HG03439 (cell line): ENCODE results near the gene RASGRP4.
A peak's percentile ranks its signal among the peaks of the same experiment; 100 is the strongest.

Experiments used
- ATAC-seq: cut with Tn5 transposase; IDR thresholded peaks from one replicate; pipeline ENCODE4 v1.9.1; 2021; ENCODE audit warnings: mild to moderate bottlenecking, moderate library complexity; ENCODE audit not compliant: unreplicated experiment

Gene RASGRP4

DNA sequence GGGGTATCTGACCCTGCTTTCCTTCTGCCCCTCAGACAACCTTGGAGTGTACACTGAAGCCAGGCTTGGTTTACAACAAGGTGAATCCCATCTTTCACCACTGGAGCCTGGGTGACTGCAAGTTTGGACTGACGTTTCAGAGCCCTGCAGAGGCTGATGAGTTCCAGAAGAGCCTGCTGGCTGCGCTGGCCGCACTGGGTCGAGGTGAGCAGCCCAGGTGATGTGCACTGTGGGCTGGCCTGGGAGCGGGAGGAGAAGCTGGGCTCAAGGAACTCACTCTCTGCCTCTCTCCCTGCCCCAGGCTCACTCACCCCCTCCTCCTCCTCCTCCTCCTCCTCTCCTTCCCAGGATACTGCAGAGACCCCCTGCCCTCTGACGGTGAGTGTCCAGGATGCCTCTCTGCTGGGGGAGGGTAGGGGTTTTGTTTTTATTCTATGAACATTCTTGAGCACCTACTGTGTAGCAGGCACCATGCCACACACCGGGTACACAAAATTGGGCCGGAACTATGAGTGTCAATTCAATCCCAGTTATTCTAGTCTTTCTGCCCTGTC lies 34.0 kb downstream of the RASGRP4 start:
- ATAC-seq = no peak

DNA sequence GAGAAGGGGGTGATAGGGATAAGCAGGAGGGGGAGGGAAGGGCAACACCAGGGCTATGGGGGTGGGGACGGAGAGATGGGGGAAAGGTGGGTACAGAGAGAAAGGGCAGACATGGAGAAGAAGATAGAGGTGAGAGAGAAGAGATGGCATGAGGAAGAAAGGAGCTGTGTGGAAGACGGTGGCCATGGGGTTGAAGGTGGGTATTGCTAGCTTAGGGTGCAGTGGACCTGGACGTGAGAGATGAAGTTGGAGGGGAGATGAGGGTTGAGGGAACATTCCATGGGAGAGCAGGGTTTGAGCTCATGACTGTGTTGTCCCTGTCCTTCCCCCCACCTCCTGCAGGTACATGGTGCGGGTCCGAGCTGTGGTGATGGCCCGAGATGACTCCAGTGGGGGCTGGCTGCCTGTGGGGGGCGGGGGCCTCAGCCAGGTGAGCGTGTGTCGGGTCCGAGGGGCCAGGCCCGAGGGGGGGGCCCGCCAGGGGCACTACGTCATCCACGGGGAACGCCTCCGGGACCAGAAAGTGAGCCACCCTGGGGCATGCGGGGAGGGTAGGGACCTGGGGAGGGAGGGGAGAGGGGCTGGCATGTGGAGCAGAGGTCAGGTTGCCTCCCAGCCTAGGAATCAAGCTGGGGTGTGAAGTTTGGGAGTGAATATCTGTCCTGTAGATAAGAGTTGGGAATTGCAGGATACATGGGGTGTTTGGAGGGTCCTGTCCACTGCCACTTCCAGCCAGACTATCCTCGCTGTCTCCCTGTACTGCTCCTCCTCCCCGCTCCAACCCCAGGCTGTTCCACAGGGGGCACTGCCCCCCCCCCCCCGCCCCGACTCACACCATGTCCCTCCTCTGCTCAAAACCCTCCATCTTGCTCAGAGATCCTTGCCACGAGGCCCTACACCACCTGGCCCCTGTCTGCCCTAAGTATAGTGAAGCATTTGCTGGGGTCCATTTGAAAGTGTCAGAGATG lies 35.8 kb downstream of the RASGRP4 start:
- ATAC-seq = no peak

DNA sequence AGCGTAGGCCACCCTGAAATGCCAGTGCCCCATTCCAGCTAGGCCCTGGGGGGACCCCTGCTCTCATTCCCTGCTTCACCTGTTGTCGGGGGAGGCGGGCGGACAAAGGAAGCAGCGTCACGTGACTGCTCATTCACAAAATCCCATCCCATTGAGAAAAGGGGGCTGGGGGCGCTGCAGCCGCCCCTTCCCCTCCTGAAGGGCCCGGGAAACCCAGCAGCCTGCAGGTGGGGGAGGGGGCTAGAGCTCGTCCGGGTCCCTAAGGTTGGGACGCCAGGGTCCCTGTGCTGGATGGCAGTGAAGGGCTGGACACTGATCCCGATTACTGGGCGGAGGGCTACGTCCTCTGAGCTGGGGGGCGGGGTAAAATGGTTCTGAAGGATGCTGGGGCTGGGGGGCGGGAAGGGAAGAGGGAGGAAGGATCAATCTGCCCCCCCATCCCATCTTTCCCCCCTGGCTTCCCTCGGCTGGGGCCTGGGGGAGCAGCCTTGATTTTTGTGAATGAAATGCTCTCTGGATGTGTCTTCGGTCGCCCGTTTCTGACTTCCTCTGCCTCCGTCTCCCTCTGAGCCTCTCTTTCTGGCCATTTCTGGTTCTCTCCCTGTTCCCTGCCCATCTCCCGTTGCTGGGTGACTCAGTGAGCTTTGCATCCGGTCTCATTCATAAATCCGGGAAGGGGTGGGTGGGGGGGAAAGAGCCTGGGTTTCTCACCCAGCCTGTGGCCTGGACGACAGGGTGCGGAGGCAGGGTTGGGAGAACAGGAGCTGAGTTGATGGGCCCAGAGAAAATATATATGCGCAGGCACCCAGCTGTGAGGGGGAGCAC lies 36.7 kb downstream of the RASGRP4 start:
- no peak for ATAC-seq

DNA sequence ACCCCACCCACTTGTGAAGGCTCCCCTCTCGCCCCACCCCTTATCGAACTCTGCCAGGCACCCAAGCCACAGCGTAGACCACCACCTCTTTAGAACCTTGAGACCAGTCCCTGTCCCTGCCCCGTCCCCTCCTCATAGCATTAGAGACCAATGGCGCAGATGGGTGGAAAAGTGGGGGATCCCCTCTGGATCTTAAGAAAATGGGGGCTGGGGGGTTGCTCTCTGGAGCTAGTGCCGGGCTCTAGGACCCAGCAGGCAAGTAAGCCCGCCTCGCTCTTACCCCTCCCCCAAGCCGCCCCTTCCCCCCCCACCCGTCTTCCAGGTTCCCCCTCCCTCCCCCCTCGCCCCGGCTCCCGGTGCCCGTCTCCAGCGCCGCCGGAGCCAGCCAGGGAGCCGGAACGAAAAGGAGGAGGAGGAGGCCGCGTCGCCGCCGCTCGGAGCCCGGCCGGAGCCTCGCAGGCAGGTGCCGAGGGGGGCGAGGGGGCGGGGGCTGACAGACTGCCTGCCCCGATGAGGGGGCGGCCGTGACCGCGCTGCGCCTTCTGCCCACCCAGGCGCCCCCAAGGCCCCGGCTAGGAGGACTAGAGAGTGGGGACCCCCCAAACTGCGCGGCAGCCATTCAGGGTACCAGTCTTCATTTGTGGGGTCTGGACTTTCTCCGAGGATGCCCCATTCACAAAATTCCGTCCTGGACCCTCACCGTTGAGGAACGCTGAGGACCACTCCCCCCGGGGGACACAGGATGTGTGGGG lies 37.5 kb downstream of the RASGRP4 start, which contains the start of gene SPRED3:
Gene SPRED3 (plus strand): TSS at position 349 of the 752 bp plus-strand sequence. CDS start 1,606 bp downstream, outside the sequence.
- no peak for ATAC-seq

DNA sequence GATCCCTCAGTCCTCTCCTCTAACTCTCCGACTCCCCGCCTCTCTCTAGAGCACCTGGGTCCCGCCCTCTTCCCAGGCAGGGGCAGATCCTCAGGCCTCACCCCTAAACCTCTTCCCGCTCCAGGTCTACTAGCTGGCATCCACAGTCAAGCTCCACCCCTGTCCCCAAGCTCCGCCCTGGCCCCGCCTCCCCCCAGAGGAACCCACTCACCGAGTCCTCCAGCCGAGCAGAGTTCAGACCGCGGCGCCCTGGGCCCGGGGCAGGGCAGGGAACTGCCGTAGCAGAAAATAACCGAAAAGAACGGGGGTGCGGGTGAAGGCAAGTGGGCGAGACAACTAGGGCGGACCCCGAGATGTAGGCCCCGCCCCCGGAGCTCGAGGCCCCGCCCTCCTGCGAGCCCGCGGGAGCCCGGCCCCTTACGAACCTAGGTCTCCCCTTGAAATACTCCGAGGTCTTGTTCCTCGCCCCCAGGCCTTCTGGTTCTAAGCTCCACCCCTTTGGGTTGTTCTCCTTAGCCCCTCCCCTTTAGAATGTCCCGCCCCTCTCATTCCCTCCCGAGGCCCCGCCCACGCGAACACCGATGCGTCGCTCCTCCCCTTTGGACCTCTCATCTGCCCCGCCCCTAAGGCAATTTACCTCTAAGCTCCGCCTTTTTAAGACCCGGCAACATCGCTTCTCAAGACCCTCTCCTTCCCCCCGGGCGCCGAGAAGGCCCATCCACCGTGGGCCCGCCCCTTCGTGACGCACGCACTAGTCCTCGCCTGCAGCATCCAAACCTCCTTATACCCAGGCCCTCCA lies 38.3 kb downstream of the RASGRP4 start, which contains the start of gene GGN:
Gene GGN (minus strand): TSS at position 485 of the 799 bp plus-strand sequence. CDS start 773 bp downstream, outside the sequence.
- peak; percentile 45 for ATAC-seq

DNA sequence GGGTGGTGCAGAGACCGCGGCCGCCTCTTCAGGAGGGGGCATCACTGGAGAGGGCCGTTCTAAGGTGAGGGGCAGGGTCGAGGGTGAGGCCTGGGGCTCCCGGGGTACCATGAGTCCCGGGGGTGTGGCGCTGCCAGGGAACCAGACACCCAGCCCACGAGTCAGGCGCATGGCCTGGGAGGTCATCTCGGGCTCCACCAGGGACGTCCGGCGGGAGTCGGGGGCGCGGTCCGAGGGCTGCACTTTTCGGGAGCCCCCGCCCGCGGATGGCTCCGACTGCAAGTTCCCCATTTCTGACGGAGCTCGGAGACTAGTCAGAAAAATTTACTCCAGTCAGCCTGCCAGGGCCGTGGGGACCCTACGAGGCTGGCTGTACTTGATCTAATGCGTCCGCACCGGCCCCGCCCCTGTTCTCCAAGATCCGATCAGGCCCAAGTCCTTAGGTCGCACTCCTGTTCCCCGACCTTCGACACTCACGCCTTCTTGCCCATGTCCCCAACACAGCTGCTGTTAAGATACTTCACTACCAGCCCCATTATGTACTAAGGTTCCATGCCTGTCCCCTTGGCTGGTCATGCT lies 39.0 kb downstream of the RASGRP4 start:
- no peak for ATAC-seq

DNA sequence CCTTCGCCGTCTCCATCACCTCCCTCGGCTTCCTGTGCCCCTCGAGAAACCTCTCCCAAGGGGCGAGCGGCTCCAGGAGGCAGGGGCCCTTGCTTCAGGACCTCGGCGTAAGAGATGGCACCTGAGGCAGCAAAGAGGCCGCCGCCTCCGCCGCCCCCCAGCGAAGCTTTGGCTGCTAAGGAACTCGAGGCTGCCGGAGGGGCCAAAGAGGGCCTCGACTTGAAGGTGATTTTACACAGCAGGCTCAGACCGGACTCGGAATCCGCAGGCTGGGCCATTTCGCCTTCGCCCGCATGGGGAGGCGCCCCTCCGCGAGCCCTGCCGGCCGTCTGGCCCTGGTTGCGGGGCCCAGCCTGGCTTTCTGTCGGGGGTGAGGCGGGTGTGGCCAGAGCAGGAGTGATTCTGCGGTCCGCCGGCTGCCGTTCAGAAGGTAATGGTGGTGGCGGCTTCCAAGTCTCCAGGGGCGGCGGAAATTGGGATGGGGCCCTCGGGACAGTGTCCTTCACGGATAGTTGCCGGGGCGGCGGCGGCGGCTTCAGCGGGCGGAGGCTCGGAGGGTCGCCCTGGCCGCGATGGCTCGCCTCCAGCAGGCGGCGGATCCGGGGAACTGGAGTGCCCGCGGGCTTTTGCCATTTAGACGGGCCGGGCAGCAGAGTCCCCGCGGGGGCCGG lies 39.6 kb downstream of the RASGRP4 start:
- ATAC-seq = no peak

DNA sequence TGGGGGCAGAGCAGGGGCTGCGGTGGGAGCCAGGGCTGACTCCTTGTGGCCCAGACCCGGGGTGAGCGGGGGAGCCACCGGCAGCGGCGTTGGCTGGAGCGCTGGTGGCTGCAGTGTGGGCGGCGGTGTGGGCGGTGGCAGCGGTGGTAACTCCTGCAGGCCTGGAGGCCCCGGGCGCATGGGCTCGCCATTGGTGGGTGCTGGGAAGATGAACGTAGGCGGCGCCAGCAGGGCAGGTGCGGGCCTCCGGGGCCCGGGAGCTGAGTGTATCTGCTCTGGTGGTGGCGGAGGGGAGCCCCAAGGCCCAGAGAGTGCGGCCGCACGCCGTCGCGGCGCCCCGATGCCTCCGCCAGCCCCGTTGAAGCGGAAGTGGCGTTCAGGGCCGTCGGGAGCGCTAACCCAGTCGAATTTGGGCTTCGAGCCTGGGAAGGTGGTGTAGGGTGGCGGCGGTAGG lies 40.2 kb downstream of the RASGRP4 start:
- no peak for ATAC-seq

DNA sequence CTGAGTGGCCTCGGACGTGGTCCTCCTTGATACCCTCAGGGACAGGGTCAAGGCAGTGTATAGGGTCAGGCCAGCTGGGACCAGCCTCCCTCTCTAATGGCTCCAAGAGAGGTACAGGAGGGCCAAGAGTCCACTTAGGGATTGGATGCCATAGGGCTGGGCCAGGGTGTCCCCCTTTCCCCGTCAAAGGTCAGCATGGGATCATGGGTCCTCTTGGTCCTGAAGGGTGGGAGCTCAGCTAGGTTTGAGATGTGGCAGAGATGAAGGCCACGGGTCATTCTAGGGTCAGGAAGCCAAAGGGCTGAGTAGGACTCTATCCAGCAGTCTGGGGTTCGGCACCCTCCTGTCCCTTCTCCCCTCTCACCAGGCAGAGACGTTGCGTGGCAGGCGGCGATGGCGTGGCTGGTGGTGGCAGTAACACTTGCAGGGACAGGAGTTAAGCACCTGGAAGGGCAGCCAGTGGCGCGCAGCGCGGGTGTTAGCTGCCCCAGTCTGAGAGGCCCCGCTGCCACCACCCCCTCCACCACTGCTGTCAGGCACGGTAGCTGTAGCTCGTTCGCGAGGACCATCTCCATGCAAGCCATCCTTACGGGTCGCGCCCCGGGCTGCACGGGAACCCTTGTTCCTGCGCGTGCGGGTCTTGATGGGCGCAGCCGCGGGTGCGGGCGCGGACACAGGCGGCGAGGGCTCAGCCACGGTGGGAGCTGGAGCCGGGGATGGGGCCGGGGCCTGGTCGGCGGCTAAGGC lies 40.8 kb downstream of the RASGRP4 start:
- no peak for ATAC-seq

DNA sequence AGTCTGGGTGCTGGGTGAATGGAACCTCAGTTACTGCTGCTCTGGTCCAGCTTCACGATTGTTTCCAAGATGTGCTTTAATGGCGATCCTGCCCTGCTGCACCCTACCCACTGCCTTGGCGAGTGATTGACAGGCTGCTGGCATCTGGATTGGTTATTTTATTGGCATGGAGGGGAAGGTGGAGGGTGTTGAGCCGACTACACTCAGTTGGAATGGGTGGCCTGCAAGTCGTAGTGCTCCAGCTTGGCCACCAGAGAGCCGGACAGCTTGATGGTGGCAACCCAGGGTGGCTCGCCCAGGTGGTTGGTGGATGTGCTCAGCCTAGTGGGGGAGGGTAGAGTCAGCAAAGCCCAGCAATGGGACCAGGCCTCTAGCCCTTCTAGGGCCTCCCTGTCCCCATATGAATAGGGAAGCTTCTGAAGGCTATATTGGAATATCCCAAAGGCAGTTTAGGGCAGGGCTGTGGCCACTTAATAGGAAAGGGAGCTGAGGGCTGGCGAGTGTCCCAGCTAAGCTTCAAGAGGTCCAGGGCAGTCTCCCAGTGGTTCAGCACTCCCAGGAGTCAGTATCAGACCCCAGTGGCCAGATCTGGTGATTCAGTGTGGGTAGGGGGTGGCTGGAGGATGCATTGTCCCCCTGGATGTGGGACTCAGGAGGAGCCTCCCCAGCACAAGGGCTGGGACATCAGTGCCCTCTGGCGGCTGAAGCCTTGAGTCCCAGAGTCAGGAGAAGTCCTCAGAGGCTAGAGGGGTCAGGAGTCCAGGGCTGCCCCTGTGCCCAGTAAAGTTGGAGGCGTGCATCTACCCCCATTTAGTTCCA lies 41.6 kb downstream of the RASGRP4 start:
- no peak for ATAC-seq

DNA sequence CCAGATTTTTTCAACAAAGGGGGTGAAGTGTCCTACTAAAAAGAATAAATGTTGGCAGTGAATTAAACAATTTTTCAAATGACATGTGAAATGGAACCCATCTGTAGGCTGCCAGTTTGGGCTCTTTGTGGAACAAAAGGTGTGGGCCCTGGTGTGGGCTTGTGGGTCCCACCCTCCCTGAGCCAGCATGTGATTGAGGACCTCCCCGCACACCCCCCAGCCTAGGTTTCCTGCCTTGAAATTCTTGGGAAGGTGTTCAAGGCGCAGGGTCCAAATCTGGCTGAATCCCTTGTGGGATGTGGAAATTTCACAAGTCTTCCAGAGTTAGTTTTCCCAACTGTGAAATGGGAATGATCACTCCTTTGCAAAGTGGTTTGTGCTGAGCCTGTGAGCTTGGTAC lies 42.3 kb downstream of the RASGRP4 start:
- ATAC-seq = no peak

DNA sequence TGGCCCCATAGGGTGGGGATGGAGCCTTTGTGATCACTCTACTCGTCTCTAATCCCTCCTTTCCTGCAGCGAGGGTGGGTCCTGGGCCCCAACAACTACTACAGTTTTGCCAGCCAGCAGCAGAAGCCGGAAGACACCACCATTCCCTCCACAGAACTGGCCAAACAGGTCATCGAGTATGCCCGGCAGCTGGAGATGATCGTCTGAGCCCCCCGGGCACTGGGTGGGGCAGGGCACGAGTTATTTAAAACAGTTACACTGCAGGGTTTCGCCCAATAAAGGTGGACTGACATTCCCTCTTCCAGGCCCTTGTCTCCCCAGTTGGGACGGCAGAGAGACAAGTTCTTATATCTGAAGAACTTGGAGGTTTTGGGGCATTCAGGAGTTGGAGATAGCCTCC lies 42.8 kb downstream of the RASGRP4 start:
- no peak for ATAC-seq

DNA sequence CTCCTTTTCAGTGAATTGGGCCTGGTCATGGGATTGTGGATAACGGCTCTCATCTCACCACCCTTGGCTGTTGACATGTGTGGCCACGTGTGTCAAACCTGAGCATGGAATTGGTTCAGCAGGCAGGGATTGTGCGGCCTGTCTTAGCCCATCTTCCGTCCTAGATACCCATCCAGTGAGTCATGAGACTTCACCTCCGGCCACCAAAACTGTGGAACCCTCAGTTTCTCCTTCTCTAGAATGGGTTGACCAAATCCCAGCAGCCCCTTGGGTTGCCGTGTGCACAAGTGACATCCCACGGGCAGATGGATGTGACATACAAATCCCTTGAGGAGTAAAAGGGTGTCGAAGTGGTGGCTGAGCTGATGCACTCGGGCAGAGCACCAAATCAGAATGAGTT lies 44.9 kb downstream of the RASGRP4 start:
- no peak for ATAC-seq

DNA sequence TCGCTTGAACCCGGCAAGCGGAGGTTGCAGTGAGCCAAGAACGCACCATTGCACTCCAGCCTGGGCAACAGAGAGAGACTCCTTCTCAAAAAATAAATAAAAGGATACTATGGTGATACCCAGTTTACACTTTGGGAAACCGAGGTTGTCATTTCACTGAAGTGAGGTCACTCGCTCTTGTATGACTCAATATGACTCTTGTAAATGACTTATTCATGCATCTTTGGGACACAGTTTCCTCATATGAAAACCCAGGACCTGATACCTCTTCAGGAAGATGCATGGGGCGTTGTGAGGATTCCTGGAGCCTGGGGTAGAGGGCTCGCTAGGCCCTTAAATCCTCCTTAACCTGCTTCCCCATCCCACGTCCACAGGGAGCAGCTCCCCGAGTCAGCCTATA lies 47.2 kb downstream of the RASGRP4 start:
- ATAC-seq = no peak

DNA sequence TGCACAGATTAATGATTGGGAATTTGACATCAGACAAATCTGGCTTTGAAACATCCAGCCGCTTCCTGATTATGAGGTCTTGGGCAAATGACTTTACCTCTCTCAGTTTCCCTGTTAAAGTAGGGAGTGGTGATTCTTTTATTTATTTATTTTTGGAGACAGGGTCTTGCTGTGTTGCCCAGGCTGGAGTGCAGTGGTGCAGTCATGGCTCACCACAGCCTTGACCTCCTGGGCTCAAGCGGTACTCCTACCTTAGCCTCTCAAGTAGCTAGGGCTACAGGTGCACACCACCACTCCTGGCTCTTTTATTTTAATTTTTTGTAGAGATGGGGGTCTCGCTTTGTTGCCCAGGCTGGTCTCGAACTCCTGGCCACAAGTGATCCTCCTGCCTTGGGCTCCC lies 49.0 kb downstream of the RASGRP4 start:
- no peak for ATAC-seq

DNA sequence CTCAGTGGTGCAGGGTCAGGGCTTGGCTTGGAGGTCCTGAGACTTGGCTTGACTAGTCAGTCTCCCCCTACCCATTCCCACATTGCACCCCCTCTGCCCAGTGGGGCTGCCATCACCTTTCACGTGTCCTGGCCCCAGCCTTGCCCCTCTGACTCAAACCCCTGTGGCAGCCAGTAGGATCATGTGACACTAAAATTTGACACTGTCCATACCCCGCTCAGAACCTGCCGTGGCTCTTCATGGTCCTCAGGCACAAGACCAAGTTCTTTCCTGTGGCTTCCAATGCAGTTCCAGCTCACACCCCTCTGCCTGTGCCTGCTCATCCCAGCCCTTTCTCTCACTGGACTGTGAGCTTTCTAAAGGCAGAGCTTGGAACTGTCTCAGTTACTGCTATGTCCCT lies 49.4 kb downstream of the RASGRP4 start:
- ATAC-seq = no peak

DNA sequence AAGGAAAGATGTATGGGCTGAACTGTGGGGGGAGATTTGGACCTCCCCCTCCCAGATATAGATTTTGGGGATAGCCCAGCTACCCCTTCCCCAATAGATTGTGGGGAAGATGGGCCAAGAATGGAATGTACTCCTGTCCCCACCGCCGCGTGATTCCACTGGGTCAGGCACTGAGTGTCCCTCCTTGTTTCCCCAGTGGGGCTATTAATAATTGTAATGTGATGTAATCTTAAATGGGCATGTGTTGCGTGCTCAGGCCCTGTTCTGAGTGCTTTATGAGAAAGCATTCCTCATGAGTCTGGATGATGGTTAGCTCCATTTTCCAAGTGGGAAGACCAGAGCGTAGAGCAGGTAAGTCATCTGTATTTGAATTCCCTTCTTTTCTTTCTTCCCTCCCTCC lies 50.3 kb downstream of the RASGRP4 start:
- ATAC-seq = no peak
